Measurements from ENCODE around the gene PGM2.
A peak's percentile ranks its signal among the peaks of the same experiment; 100 is the strongest.

The PGM2 gene

GRCh38 chr4:37844204-37844603 is 17.7 kb downstream of the PGM2 start:
- H3K27ac ChIP-seq, result no peak overlapping the region
- no peaks in the 10 kb centered on the region for H3K9me3 ChIP-seq
- H3K4me1 ChIP-seq (ENCODE audit: control insufficient read depth in 1 of 2, insufficient read depth in 1 of 2, low read depth in 1 of 2, low read length in 1 of 2), result peaks cover 0 to 3% of the 10 kb centered on the region in 2 experiments
- TF ChIP-seq CTCF (IDR thresholded peaks at IDR 0.05), result no peak
- peaks cover 94% of the 10 kb centered on the region for H3K36me3 ChIP-seq
- no peaks in the 10 kb centered on the region for H3K27me3 ChIP-seq
- no peak overlapping the region for H3K4me3 ChIP-seq (ENCODE audit: low read depth in 1 of 2, low read length in 1 of 2)

- H3K27me3 ChIP-seq, result no peaks in the 10 kb centered on the region
- no peak for TF ChIP-seq CTCF (IDR thresholded peaks at IDR 0.05)
- no peak overlapping the region for H3K27ac ChIP-seq
- H3K4me1 ChIP-seq (ENCODE audit: control insufficient read depth in 1 of 2, insufficient read depth in 1 of 2, low read depth in 1 of 2, low read length in 1 of 2), result peaks cover 4% of the 10 kb centered on the region in 2 experiments
- no peaks in the 10 kb centered on the region for H3K9me3 ChIP-seq
- H3K4me3 ChIP-seq (ENCODE audit: low read depth in 1 of 2, low read length in 1 of 2), result no peak overlapping the region
- peaks cover 92% of the 10 kb centered on the region for H3K36me3 ChIP-seq
These were observed 18.7 kb downstream of the PGM2 start for GRCh38 chr4:37845201-37845600.

GRCh38 chr4:37847311-37847884 is 20.9 kb downstream of the PGM2 start:
- H3K36me3 ChIP-seq, result peaks cover 73% of the 10 kb centered on the region
- TF ChIP-seq CTCF (IDR thresholded peaks at IDR 0.05), result no peak

GRCh38 chr4:37852376-37852775 is 25.9 kb downstream of the PGM2 start:
- no peaks in the 10 kb centered on the region for H3K27me3 ChIP-seq
- H3K4me3 ChIP-seq (ENCODE audit: low read depth in 1 of 2, low read length in 1 of 2), result no peak overlapping the region
- peaks cover 47 to 49% of the 10 kb centered on the region in 2 experiments for H3K4me1 ChIP-seq (ENCODE audit: control insufficient read depth in 1 of 2, insufficient read depth in 1 of 2, low read depth in 1 of 2, low read length in 1 of 2)
- peak overlapping the region; percentile 15 for H3K27ac ChIP-seq
- peaks cover 54% of the 10 kb centered on the region for H3K36me3 ChIP-seq
- no peak for TF ChIP-seq CTCF (IDR thresholded peaks at IDR 0.05)
- no peaks in the 10 kb centered on the region for H3K9me3 ChIP-seq

More at GRCh38 chr4:37847311-37847884, 20.9 kb downstream of the PGM2 start:
- no peaks in the 10 kb centered on the region for H3K9me3 ChIP-seq
- H3K27ac ChIP-seq, result peak overlapping the region; percentile 59
- H3K4me3 ChIP-seq (ENCODE audit: low read depth in 1 of 2, low read length in 1 of 2), result no peak overlapping the region
- H3K27me3 ChIP-seq, result no peaks in the 10 kb centered on the region
- peaks cover 22 to 26% of the 10 kb centered on the region in 2 experiments for H3K4me1 ChIP-seq (ENCODE audit: control insufficient read depth in 1 of 2, insufficient read depth in 1 of 2, low read depth in 1 of 2, low read length in 1 of 2)

- Histone ChIP-seq H3K9me3 (no peaks in the 10 kb centered on the region), H3K4me1 (ENCODE audit: control insufficient read depth in 1 of 2, insufficient read depth in 1 of 2, low read depth in 1 of 2, low read length in 1 of 2) (peaks cover 26 to 34% of the 10 kb centered on the region in 2 experiments), H3K27ac (no peak overlapping the region), H3K36me3 (peaks cover 58% of the 10 kb centered on the region), H3K4me3 (ENCODE audit: low read depth in 1 of 2, low read length in 1 of 2) (no peak overlapping the region), H3K27me3 (no peaks in the 10 kb centered on the region)
- no peak for TF ChIP-seq CTCF (IDR thresholded peaks at IDR 0.05)
These were observed 31.6 kb downstream of the PGM2 start for GRCh38 chr4:37858112-37858511.
